HG02938 (cell line): ENCODE results near the gene FER1L5.

ENCODE experiments used
- ATAC-seq: cut with Tn5 transposase; IDR thresholded peaks from one replicate; pipeline ENCODE4 v1.9.1; 2021; ENCODE audit warnings: mild to moderate bottlenecking, moderate library complexity; ENCODE audit not compliant: unreplicated experiment

Gene FER1L5

DNA sequence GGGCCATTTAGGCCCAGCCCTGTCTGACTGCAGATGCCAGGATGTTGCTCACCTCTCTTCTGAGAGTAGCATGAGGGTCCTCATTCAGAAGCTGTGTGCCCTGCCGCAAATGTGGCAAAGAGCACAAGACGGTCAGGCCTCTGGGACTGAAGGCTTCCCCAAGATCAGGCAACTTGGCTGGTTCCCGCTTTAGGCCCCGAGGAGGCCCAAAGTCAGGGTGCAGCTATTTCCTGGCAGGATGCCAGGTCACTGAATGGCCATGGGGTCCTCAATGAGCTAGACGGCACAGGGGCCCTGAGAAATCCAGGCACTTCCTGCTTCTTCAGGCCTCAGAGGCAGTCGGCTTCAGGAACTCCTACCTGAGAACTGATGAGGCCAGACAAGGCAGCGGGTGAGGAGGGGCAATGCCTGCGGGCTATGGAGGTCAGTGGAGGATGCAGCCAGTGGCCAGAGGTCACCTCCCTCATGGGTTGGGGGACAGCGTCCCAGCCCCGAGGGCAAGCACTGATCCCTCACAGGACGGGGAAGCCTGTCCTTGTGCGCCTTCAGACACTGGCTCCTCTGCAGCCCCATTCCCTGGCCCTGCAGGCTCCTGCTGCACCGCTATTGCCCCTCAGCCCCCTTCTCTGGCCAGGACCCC is 52.4 kb downstream of the FER1L5 start:
- no peak for ATAC-seq

DNA sequence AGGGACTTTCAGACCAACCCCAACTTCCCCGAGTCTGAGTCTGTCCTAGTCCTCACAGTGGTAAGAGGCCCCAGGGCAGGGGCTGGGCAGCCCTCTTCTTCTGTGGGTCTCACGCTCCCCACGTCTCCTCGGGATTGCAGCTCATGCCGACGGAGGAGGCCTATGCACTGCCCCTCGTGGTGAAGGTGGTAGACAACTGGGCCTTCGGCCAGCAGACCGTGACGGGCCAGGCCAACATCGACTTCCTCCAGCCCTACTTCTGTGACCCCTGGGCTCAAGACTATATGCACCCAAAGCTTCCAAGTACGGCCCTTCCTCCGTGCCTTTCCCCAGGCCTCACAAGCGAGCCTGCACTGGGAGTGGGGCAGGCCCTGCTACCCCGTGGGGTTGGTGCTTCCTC is 53.0 kb downstream of the FER1L5 start:
- no peak for ATAC-seq

DNA sequence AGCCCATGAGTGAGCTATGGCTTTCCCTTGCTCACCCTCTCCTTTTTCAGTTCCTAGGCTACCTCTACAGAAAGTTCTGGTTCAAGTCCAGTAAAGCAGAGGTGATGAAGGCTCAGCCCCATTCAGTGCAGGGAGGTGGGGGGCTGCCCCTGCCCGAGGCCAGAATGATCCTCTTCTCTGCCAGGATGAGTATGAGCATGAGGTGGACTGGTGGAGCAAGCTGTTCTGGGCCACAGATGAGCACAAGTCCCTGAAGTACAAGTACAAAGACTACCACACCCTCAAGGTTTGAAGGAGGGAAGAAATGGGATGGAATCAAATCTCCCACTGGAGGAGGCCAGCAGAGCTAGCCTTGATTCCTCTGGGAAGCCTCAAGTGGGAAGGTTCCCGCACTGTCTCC is 54.9 kb downstream of the FER1L5 start:
- ATAC-seq = no peak

DNA sequence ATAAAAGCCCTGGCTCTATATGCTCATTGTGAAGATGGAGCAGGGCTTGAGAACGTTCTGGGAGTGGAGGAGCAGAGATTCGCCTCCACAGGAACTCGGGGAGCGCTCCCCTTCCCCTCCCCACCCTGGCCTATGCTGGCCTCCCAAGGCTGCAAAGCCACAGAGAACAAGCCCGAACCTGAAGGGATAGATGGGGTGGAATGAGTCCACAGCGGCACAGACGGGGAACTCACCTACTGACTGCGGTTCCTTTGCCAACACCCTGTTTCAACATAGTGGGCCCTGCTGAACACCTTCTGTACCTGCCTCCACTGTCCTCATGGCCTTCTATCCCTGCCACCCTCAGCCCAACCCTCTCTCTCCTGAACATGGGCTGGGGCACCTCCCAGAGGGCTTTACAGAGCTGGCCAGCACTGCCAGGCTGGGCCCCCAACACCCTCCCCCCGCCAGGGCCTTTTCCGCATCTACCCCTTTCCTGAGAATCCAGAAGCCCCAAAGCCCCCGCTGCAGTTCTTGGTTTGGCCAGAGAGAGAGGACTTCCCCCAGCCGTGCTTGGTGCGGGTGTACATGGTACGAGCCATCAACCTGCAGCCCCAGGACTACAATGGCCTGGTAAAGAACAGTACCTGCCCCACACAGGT is 55.8 kb downstream of the FER1L5 start:
- ATAC-seq = no peak

DNA sequence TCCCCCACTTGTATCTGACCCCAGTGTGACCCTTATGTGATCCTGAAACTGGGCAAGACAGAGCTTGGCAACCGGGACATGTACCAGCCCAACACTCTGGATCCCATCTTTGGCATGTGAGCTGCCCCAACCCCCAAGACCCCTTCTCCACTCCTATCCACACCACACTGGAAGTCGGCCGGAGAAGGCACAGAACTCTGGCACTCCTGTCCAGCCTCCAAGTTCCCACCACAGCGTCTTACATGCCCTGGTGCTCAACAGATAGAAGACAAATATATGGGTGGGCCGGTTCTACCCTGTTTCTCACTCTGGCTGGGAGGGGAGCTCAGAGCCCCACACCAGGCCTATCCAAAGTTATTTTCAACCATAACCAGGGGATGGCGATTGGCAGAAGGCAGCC is 56.5 kb downstream of the FER1L5 start:
- ATAC-seq = no peak

DNA sequence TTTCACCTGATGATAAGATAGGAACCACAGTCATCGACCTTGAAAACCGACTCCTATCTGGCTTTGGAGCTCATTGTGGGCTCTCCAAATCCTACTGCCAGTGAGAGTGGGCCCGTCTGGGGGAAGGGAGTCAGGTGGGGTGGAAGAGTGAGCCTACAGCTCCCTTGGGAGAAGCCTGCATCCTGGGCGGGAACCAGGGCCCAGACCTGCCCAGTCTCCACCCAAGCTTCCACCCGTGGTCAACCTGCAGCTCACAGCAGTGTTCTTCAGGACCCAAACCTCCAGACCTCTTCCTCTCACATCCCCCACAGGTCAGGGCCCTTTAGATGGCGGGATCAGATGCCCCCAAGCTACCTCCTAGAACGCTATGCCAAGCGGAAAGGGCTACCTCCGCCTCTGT is 57.1 kb downstream of the FER1L5 start:
- no peak for ATAC-seq

DNA sequence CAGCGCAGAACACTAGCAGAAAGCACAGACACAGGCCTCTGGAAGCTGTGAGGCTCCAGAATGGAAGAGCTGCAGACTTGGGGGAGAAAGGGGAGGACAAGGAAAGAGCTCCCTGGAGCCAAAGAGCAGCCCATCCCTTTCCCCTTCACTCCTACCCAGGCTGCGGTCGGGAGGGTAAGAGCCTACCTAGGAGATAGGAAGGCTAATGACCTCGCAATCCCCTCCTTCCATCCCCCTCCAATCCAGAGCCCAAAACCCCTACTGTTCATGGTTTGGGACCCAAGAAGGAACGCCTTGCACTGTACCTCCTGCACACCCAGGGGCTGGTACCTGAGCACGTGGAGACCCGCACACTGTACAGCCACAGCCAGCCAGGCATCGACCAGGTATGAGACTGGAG is 57.5 kb downstream of the FER1L5 start:
- no peak for ATAC-seq

DNA sequence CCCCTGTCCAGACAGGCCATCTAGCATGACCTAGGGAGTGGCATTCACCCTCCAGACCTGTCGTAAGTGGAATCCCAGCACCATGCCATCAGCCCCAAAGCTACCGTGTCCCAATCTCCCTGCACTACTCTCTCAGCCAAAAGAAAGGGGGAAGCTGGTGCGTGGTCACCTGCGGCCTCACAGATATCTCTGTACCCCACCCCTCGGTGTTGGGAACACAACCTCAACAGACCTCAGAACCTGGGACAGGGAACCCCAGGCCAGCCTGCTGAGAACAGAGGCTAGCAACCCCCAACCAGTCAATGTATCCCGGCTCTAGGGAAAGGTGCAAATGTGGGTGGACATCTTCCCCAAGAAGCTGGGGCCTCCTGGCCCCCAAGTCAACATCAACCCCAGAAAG is 59.1 kb downstream of the FER1L5 start:
- ATAC-seq = no peak

DNA sequence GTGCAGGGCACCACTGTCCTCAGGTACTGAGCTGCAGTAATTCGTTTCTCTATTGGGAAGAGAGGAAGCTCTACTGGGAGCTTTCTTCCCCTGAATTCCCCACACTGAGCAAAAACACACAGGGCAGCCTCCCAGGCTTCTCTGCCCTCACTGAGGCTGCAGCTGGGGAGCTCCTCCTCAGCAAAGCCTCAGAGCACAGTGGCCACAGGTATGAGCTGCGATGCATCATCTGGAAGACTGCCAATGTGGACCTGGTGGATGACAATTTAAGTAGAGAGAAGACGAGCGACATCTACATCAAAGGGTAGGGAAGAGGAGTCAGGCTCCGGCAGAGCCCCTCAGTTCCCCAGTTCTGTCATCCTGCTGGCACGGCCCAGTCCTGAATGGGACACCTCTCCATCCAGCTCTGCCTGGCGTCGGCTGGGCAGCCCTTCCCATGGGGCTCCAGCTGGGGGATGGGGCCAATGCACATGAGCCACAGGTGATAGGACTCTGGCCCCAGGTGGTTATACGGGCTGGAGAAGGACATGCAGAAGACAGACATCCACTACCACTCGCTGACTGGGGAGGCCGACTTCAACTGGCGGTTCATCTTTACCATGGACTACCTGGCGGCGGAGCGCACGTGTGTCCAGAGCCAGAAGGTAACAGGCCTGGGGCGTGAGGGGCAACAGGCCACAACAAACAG is 59.7 kb downstream of the FER1L5 start:
- ATAC-seq = no peak

DNA sequence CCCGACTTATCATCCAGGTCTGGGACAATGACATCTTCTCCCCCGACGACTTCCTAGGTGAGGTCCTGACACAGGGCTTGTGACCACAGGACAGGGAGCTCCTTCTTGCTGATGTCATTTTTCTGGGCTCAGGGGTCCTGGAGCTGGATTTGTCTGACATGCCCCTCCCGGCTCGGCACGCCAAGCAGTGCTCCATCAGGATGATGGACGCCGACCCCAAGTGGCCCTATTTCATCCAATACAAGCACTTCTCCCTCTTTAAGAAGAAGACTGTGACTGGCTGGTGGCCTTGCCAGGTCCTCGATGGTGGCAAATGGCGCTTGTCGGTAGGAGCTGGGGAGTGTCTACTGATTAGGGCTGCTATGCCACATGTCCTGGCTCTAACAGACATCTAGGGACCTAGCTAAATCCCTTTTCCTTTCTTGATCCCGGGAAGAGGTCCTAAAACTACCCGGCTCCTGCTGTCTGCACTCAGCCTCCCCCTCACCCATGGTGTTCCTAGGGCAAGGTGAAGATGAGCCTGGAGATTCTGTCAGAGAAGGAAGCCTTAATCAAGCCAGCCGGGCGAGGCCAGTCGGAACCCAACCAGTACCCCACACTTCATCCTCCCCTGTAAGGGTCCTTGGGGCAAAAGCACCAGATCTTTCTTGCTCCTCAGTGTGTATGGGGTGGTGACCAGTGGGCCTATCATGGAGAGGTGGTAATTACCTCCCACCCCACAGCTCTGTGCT is 60.6 kb downstream of the FER1L5 start:
- no peak for ATAC-seq

DNA sequence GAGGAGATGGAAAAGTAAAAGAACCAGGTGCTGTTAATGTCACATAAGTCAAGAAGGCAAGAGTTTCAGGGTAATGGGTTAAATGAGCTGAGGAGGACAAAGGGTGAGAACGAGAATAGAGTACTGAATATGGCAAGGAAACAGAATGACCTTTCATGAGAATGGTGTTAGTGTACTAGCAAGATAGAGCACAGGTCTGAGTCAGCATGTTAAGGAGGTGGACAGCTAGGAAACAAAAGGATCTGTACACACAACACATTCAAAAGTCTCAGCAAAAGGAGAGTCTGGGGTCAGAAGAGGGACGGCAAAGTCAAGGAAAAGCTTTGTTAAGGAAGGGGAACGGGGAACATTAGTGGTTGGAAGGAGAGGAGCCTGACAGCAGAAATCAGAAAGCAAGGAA is 68.4 kb downstream of the FER1L5 start:
- no peak for ATAC-seq

DNA sequence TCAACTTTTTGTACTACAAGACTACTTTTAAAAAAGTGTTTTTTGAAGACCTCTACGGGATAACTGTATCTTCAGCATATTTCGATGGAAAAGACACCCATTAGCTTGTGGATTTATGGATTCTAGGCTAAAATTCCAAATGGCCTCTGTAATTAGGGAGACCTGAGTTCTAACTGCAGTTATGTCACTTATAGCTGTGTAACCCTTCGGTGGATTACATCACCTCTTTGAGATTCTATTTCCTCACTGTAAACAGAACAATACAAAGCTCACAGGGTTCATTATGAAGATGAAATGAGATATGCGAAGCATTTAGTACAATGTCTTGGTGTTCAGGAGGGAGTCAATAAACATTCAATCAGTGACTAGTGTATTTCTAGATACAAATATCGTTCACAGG is 73.1 kb downstream of the FER1L5 start:
- no peak for ATAC-seq

DNA sequence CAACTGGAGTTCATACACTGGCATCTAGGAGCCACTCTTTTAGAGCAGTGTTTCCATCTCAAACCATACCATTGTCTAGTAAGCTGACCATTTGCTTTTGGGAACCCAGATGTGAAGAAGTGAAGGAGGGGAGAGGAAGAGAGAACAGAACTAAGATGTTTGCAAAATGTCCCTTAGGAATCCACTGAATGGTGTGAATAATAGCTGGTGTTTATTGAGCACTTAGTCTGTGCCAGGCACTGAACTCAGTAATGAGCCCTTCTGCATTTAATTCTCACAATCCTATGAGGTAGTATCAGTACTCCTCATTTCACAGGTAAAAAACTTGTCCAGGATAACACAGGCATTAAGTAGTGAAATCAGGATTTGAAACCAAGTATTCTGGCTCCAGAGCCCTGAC is 73.8 kb downstream of the FER1L5 start:
- no peak for ATAC-seq

DNA sequence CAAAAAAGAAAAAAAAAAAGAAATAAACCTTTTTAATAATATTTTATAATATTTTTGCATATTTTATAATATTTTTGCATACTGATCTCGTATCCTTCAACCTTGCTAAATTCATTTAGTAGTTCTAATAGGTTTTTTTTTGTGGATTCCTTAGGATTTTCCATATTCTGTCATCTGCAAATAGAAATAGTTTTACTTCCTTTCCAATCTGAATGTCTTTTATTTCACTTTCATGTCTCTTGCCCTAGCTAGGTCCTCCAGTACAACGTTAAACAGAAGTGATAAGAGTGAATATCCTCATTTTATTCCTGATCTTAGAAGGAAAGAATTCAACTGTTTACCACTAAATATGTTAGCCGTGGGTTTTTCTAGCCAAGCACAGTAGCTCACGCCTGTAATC is 83.6 kb downstream of the FER1L5 start:
- ATAC-seq = no peak

DNA sequence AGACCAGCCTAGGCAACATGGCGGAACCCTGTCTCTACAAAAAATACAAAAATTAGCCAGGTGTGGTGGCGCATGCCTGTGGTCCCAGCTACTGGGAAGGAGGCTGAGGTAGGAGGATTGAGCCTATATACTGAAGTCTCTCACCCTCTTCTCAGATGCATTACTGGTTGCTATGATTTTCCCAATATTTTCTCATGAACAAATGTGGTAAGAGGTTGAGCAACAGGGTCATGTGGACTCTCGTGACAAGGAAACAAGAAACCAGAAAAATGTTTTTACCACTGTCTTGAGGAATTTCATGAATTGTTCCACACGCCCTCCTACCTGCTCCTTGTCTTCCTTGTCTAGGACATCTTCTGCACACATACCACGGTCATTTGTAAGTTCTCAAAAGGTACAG is 84.9 kb downstream of the FER1L5 start:
- ATAC-seq = no peak

DNA sequence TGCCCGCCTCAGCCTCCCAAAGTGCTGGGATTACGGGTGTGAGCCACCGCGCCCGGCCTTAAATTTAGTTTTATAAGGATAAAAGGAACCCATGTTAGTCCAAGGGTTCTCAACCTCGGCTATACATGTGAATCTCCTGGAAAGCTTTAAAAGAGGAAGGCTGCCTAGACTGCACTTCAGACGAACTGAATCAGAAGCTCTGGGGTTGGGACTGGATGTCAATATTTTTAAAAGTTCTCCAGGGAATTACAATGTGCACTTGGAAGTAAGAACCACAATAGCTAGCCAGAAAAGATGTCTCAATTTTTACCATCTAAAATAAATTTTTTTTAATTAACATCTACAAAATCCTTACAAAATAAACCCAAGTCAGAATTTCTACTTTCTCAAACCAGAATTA is 87.2 kb downstream of the FER1L5 start:
- ATAC-seq = no peak

DNA sequence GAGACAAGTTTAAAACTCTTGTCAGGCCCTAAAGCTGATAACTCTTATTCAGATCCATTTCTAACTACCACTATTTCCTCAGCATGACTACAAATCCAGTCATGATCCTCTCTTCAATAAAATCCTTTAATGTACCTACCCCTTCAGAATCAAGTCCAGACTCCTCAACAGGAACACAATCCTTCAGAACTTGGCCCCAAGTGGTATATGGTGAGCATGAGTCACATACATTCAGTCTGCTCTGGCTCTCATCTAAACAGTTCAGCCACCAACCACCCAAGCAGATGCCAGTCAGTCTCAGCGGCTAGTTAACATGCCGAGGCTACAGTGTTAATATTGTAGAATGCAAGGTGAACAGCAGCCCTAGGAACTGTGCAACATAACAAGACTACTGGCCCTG is 87.6 kb downstream of the FER1L5 start:
- ATAC-seq = no peak

DNA sequence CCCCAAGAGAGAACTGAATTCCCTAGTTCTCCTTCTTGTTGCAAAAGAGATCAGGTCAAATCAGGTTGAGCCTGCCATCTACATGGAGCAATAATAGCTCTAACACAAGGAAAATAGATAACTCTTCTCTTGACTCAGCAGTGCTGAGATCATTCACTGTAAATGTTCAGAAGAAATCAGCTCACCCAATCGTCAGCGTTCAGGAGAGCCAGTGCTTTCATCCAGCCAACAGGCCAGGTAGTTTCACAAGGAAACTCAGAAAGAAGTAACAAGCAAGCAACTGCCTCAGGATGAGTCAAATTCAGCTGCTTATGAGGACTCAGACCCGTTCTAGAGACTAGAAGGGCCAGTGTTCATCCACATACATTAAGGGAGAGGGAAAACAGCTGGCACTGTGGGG is 91.4 kb downstream of the FER1L5 start:
- no peak for ATAC-seq

DNA sequence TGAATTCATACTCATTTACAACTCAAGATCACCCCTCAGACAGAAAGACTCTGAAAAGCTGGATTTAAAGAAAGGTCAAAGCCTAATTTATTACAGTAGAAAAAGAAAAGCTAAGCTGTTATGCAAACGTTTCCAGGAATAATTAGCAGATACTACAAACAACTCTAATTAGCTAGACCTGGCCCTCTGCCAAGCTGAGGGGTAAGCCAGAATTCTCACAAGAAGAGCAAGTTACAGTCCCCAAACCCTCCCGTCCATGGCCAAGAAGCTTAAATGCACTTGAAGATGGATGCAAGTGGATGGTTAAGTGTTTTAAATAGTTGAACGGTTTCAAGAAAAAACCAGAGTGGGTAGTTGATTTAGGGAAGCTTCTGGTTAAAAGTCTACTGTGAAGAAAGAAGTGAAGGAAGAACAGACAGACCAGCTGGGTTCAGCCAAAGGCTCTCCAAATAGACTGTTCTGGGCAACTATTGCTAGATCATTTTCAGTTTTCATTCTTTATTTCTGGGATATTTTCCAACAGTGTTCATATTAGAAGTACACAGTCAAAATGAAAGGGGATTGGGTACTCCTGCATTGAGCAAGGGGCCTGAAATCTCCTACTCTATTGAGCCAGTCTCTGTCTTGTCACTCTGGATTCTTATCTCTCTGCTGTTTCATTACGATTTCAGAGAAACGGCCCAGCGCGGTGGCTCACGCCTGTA is 92.5 kb downstream of the FER1L5 start:
- no peak for ATAC-seq

DNA sequence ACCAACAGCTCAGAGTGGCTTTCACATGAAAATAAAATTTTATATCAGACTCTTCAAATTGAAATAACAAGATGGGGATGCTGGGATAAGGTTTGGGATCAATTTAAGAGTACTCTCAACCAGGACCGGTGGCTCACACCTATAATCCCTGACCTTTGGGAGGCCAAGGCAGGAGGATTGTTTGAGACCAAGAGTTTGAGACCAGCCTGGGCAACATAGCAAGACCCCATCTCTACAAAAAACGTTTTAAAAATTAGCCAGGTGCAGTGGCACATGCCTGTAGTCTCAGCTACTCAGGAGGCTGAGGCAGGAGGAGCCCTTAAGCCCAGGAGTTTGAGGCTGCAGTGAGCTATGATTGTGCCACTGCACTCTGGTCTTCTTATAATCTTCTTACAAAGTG is 94.7 kb downstream of the FER1L5 start:
- ATAC-seq = no peak

DNA sequence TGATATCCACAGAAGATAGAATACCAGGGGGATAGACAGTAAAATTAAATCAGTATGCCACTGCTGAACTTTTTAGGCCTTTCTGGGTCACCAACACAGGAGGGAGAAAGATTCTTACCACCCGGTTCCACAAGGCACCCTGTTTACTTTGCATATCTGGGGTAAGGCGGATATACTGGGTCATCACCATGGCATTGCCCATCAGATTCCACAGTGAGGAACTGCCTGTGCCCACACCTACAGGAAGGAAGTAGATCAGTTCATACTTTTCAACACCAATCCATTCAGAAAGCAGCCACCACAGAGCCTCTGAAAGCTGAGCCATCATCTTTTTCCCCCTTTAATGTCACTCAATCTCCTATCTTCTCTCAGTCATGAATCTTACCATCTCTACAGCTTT is 95.3 kb downstream of the FER1L5 start:
- no peak for ATAC-seq
